A549 (cell line): ENCODE measurements around the gene NUP62. TPM values are rescaled to one million over a fixed set of nuclear protein-coding genes. Genes with fewer than 3 reads are reported as not detected.

ENCODE experiments used
- CBX2 ChIP-seq: fragments of 200-600 bp; sonication (generic); IDR thresholded peaks from 2 replicates; pipeline ENCODE4 v1.6.1; 2016; ENCODE audit warnings: low read depth, mild to moderate bottlenecking, borderline replicate concordance
- CHD2 ChIP-seq: fragments of 150-350 bp; IDR thresholded peaks from 2 replicates; pipeline ENCODE4 v1.6.1; 2014; ENCODE audit warnings: low read length; ENCODE audit not compliant: partially characterized antibody
- E2F6 ChIP-seq: IDR thresholded peaks from 2 replicates; pipeline ENCODE4 v1.6.1; 2012; ENCODE audit warnings: low read depth, borderline replicate concordance
- ELK1 ChIP-seq: fragments of 150-350 bp; IDR thresholded peaks from 2 replicates; pipeline ENCODE4 v1.6.1; 2014; ENCODE audit warnings: low read depth, mild to moderate bottlenecking, low read length
- FOSL2 ChIP-seq, 2 experiments: fragments of 450-650 bp in 1 of 2; fragments of >200 bp in 1 of 2; sonication (Bioruptor Twin) in 1 of 2; formaldehyde crosslinking; IDR thresholded peaks; 2 replicates each; pipeline versions ENCODE4 v1.5.0 to v1.6.1; 2016 to 2020; ENCODE audit warnings: mild to moderate bottlenecking in 1 of 2, moderate library complexity in 1 of 2
- HDAC2 ChIP-seq: fragments of 200-600 bp; sonication (generic); IDR thresholded peaks from 2 replicates; pipeline ENCODE4 v1.6.1; 2016
- HEYL ChIP-seq: fragments of 250-450 bp; sonication (Bioruptor Pico); IDR thresholded peaks from 2 replicates; pipeline ENCODE4 v1.8.0; 2021; ENCODE audit warnings: mild to moderate bottlenecking, moderate library complexity
- KDM1A ChIP-seq: fragments of 200-600 bp; sonication (generic); IDR thresholded peaks from 2 replicates; pipeline ENCODE4 v1.6.1; 2016; ENCODE audit warnings: low read depth, mild to moderate bottlenecking
- KDM5A ChIP-seq: fragments of 200-600 bp; sonication (generic); IDR thresholded peaks from 2 replicates; pipeline ENCODE4 v1.6.1; 2016; ENCODE audit warnings: antibody characterized with exemption, mild to moderate bottlenecking
- MAFK ChIP-seq: fragments of 450-650 bp; IDR thresholded peaks from 2 replicates; pipeline ENCODE4 v1.6.1; 2014; ENCODE audit not compliant: partially characterized antibody
- POLR2A ChIP-seq: IDR thresholded peaks from 2 replicates; pipeline ENCODE4 v1.6.1; 2012; ENCODE audit warnings: mild to moderate bottlenecking, low read length
- POLR2AphosphoS2 ChIP-seq: conservative IDR thresholded peaks from 2 replicates; pipeline ENCODE4 v1.6.1; 2012; ENCODE audit warnings: low read length, improper control_type of control experiment, inconsistent platforms
- RCOR1 ChIP-seq: fragments of 150-350 bp; IDR thresholded peaks from 2 replicates; pipeline ENCODE4 v1.6.1; 2014; ENCODE audit warnings: antibody characterized with exemption, low read length, low read depth
- REST ChIP-seq: fragments of 200-600 bp; sonication (generic); IDR thresholded peaks from 2 replicates; pipeline ENCODE4 v1.6.1; 2016; ENCODE audit warnings: antibody characterized with exemption, mild to moderate bottlenecking, moderate library complexity
- SMC3 ChIP-seq: fragments of >200 bp; sonication (Bioruptor Twin); formaldehyde crosslinking; IDR thresholded peaks from 3 replicates; pipeline ENCODE4 v1.6.1; 2018; ENCODE audit warnings: inconsistent platforms
- SREBF2 ChIP-seq: fragments of 450-650 bp; IDR thresholded peaks from 2 replicates; pipeline ENCODE4 v1.6.1; 2014; ENCODE audit warnings: mild to moderate bottlenecking, moderate library complexity
- TP53 ChIP-seq: fragments of 250-450 bp; sonication (Bioruptor Pico); IDR thresholded peaks from 2 replicates; pipeline ENCODE4 v1.5.0; 2021; ENCODE audit warnings: mild to moderate bottlenecking, moderate library complexity
- ZNF302 ChIP-seq: fragments of 250-450 bp; sonication (Bioruptor Pico); IDR thresholded peaks from 2 replicates; pipeline ENCODE4 v1.9.0; 2021; ENCODE audit warnings: inconsistent platforms, mild to moderate bottlenecking, moderate library complexity
- polyA plus RNA-seq, 4 experiments: library from polyadenylated mRNA; depleted of rRNA in 3 of 4; stranded (reverse); fragments of >200 nt; fragmentation: RNase III in 1 of 4; extraction: RNeasy Plus Mini Kit Qiagen cat#74134 plus additional on column Dnase treatment in 1 of 4; gene quantifications; 2 replicates in 3 of 4; 3 replicates in 1 of 4; pipeline ENCODE4 v1.2.3, GENCODE V29; 2011 to 2017
- TF ChIP-seq, protein P1 (sequence below): fragments of >200 bp; sonication (Bioruptor Twin); formaldehyde crosslinking; IDR thresholded peaks from 3 replicates; pipeline ENCODE4 v1.6.1; 2016
- TF ChIP-seq, protein P2 (sequence below): IDR thresholded peaks from 2 replicates; pipeline ENCODE4 v1.6.1; 2012
- TF ChIP-seq, protein P3 (sequence below): fragments of >200 bp; sonication (Bioruptor Twin); formaldehyde crosslinking; IDR thresholded peaks from 2 replicates; pipeline ENCODE4 v1.6.1; 2016

NUP62 gene
- polyA plus RNA-seq, 2 of the 4 experiments (the other 2 are of a cell fraction): 21.4 to 83.9 TPM

DNA sequence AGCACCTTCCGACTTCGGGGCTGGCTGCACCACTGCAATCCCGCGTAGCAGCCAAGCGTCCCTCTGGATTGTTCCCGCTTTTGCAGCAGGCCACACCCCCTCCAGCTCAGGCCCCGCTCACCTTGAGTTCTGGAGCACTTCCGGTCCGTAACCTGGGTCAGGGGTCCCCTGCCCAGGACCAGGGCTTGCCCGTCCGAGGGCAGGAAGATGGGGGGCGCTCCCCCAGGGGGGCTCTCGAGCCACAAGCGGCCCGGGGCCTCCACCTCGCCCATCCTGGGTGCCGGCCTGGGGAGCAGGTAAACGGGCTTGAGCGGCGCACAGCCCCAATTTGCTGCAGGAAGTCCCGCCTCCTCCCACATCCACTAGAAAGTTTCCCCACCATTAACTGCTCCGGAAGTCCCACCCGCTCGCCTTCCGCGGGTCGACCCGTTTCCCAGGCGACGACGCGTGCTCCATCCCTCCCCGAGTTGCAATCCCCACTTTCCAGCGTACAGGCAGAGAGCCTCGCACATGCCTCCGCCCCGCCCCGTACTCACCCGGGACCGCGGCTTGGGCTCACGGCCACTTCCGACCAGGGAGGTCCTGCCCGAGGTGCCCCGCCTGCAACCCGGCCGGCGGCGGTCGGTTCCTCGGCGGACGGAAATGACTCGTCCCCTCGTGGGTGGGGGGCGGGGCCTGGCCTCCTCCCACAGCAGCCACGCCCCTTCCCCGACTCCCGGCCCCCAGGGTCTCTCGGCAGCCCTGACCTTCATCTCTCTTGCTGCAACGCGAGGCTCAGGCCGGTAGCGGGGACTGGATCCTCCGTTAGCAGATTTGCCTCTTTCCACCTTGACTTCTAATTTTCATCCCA is 62.1 kb downstream of the NUP62 start, which contains the start of gene PNKP (continued):
- TF ChIP-seq SREBF2 (no peak), E2F6 (peak; percentile 94), FOSL2 (IDR thresholded peaks at IDR 0.05) (no peak), FOSL2 (CRISPR knock-in tag; IDR thresholded peaks at IDR 0.05) (peak; percentile 76), KDM5A (peak; percentile 39; the same call in 1 of the 2 replicates), HDAC2 (no peak), MAFK (no peak), POLR2A (peak; percentile 61), ZNF302 (no peak), RCOR1 (no peak), CHD2 (peak; percentile 26), REST (no peak), CBX2 (no peak), HEYL (CRISPR knock-in tag) (no peak), KDM1A (no peak), POLR2AphosphoS2 (no peak), ELK1 (no peak), SMC3 (0 out of 3 replicates have a peak, but pooled peaks have one; percentile 4), TP53 (CRISPR knock-in tag) (no peak)
- TF ChIP-seq, protein P1, sequence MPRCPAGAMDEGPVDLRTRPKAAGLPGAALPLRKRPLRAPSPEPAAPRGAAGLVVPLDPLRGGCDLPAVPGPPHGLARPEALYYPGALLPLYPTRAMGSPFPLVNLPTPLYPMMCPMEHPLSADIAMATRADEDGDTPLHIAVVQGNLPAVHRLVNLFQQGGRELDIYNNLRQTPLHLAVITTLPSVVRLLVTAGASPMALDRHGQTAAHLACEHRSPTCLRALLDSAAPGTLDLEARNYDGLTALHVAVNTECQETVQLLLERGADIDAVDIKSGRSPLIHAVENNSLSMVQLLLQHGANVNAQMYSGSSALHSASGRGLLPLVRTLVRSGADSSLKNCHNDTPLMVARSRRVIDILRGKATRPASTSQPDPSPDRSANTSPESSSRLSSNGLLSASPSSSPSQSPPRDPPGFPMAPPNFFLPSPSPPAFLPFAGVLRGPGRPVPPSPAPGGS: peak; percentile 65; the same call in 1 of the 3 replicates
- TF ChIP-seq, protein P2, sequence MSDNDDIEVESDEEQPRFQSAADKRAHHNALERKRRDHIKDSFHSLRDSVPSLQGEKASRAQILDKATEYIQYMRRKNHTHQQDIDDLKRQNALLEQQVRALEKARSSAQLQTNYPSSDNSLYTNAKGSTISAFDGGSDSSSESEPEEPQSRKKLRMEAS: peak; percentile 93
- TF ChIP-seq, protein P3, sequence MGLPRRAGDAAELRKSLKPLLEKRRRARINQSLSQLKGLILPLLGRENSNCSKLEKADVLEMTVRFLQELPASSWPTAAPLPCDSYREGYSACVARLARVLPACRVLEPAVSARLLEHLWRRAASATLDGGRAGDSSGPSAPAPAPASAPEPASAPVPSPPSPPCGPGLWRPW: no peak
